Panc1 (cell line): ENCODE measurements around the gene UBASH3A. TPM values are rescaled to one million over a fixed set of nuclear protein-coding genes. Genes with fewer than 3 reads are reported as not detected.

ENCODE experiments used
- ATAC-seq: fragments of 200-7000 bp; cut with Tn5 transposase; 2 replicates; pipeline ENCODE4 v1.9.1; 2020; ENCODE audit warnings: mild to moderate bottlenecking, moderate library complexity
- BruUV-seq: library from RNA; stranded (reverse); fragments of 400-500 nt; replicated peaks from 2 replicates; lab custom pipeline; 2021; lab: Mats Ljungman, UMichigan
- CTCF ChIA-PET: fragments of 300-600 bp; sonication (Branson Sonifier 250); formaldehyde crosslinking; loops from one replicate; lab custom pipeline; 2022; ENCODE audit warnings: antibody characterized with exemption; lab: Charles Lee
- POLR2A ChIA-PET: fragments of 300-600 bp; sonication (Branson Sonifier 250); formaldehyde crosslinking; loops from one replicate; lab custom pipeline; 2022; ENCODE audit warnings: antibody characterized with exemption; lab: Charles Lee
- DNase-seq: peaks from one replicate; pipeline ENCODE4 v3.0.0-alpha.2; 2010; ENCODE audit warnings: low read depth, low spot score
- H3K27ac ChIP-seq: 2 replicates; pipeline ENCODE4 v1.5.1; 2011; ENCODE audit warnings: mild to moderate bottlenecking, low read length, inconsistent platforms
- H3K27me3 ChIP-seq: fragments of 200-500 bp; sonication (Bioruptor generic); 2 replicates; pipeline ENCODE4 v1.6.0; 2014; ENCODE audit warnings: low read length, inconsistent platforms; ENCODE audit not compliant: control insufficient read depth, insufficient read depth
- H3K36me3 ChIP-seq: fragments of 200-500 bp; sonication (Bioruptor generic); 2 replicates; pipeline ENCODE4 v1.5.1; 2014; ENCODE audit warnings: inconsistent platforms, mild to moderate bottlenecking, low read length, moderate library complexity; ENCODE audit not compliant: control insufficient read depth, insufficient read depth
- H3K4me1 ChIP-seq: 2 replicates; pipeline ENCODE4 v1.5.1; 2011; ENCODE audit warnings: inconsistent platforms, mild to moderate bottlenecking, low read length, moderate library complexity; ENCODE audit not compliant: control insufficient read depth, insufficient read depth
- H3K4me3 ChIP-seq, 2 experiments: 2 replicates each; pipeline ENCODE4 v1.5.1; 2011 to 2012; ENCODE audit warnings: low read depth in 2 of 2, low read length in 2 of 2, mild to moderate bottlenecking in 2 of 2, inconsistent platforms in 1 of 2, moderate library complexity in 1 of 2
- H3K9me3 ChIP-seq: fragments of 200-500 bp; sonication (Bioruptor generic); 2 replicates; pipeline ENCODE4 v1.5.1; 2014; ENCODE audit warnings: low read depth, mild to moderate bottlenecking, inconsistent platforms, low read length, moderate library complexity; ENCODE audit not compliant: control insufficient read depth, insufficient read depth
- CTCF ChIP-seq: fragments of 450-650 bp; IDR thresholded peaks from 2 replicates; pipeline ENCODE4 v1.5.1; 2017; ENCODE audit warnings: mild to moderate bottlenecking
- POLR2AphosphoS5 ChIP-seq: IDR thresholded peaks from 2 replicates; pipeline ENCODE4 v1.6.1; 2012; ENCODE audit warnings: mild to moderate bottlenecking, low read depth, low read length, moderate library complexity
- SIN3A ChIP-seq: IDR thresholded peaks from 2 replicates; pipeline ENCODE4 v1.6.1; 2012; ENCODE audit warnings: low read depth, mild to moderate bottlenecking, low read length, moderate library complexity, borderline replicate concordance; ENCODE audit not compliant: insufficient read depth
- TCF7L2 ChIP-seq: IDR thresholded peaks from 2 replicates; pipeline ENCODE4 v1.6.1; 2011; ENCODE audit warnings: mild to moderate bottlenecking, low read depth, low read length, inconsistent platforms
- in situ Hi-C: cut with HindIII; loops from 2 replicates; pipeline ENCODE4 v1.10.0; 2016; ENCODE audit warnings: low sequenced_read_pairs, low pct_unique_long_range_greater_than_20kb
- intact Hi-C: fragments of 100-400 bp; cut with micrococcal nuclease; formaldehyde crosslinking; loops from one replicate; pipeline ENCODE4 v1.10.0; 2022; ENCODE audit not compliant: unreplicated experiment
- total RNA-seq: library from RNA; stranded (reverse); gene quantifications from one replicate; pipeline ENCODE4 v1.2.1, GENCODE V29; 2021; ENCODE audit not compliant: unreplicated experiment
- TF ChIP-seq, protein P1 (sequence below), 2 experiments: IDR thresholded peaks; 2 replicates each; pipeline ENCODE4 v1.6.1; 2011 to 2012; ENCODE audit warnings: low read depth in 2 of 2, control low read depth in 1 of 2, low read length in 1 of 2, mild to moderate bottlenecking in 1 of 2, moderate library complexity in 1 of 2; ENCODE audit not compliant: insufficient read depth in 1 of 2

The UBASH3A gene
- total RNA-seq, 1 experiment from 2014 or later: 0.33 TPM

DNA sequence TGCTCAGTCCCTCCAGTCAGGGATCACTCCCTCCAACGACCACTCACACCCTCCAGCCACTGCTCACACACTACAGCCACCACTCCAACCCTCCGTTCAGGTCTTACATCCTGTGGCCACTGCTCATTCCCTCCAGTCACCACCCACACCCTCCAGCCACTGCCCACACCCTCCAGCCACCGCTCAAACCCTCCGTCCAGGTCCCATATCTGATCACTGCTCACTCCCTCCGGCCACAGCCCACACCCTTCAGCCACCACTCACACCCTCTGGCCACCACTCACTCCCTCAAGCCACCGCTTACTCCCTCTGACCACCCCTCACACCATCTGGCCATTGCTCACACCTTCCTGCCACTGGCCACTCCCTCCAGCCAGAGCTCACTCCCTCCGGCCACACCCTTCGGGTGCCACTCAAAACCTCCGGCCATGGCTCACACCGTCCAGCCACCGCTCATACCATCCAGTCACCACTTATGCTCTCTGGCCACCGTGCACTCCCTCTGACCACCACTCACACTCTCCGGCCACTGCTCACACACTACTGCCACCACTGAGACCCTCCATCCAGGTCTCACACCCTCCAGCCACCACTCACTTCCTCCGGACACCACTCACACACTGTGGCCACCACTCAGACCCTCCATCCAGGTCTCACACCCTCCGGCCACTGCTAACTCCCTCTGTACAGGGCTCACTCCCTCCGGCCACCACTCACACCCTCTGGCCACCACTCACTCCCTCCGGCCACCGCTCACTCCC is 32.6 kb upstream of the UBASH3A start:
- CTCF ChIA-PET: no interaction called here
- H3K4me3 ChIP-seq: no peak overlapping the region

DNA sequence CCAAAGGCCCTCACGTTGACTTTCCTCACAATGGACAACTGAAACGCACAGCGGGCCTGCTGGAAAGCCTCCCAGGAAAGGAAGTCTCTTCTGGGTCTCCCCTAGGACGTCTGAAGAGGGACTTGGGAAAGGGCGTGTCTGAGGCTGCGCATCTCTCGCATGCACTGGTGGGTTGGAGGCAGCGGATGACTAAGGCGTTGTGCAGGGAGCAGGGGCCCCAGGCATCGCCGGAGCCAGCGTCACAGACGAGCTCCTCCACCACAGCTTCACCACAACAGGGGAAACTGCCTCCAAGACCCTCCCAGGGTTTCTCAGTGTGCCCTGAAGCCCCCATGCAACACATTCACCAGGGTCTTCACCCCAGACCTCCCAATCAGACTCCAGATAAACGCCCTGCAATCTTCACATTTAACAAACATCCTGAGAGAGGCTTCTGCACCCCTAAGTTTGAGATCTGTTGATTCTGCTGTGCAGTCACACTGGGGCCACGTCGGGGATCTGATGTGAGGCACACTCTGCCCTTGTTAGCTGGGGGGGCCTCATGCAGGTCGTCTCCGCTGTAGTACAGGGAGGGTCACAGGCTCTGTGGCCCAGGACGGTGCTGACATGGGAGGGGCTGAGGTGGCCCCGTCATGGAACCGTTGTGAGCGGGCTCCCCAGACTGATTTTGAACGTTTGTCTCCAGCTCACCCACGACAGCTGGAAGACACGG is 30.4 kb upstream of the UBASH3A start:
- Histone ChIP-seq H3K9me3 (no peaks in the 10 kb centered on the region), H3K27ac (no peak overlapping the region), H3K4me3 (no peak overlapping the region), H3K27me3 (no peaks in the 10 kb centered on the region), H3K36me3 (no peaks in the 10 kb centered on the region), H3K4me1 (no peaks in the 10 kb centered on the region)
- no TSS peak for BruUV-seq
- ChIA-PET CTCF (interaction anchor here (1.3 kb wide), 1 partner anchor 36 kb away, joined by 4 read pairs; no protein-coding TSS in a partner anchor), POLR2A (no interaction called here)
- no peak for DNase-seq
- in situ Hi-C loops (no loop called here), intact Hi-C loops (no loop called here)
- TF ChIP-seq CTCF: no peak
- no peak for TF ChIP-seq SIN3A
- no peak for TF ChIP-seq TCF7L2
- TF ChIP-seq, protein P1, sequence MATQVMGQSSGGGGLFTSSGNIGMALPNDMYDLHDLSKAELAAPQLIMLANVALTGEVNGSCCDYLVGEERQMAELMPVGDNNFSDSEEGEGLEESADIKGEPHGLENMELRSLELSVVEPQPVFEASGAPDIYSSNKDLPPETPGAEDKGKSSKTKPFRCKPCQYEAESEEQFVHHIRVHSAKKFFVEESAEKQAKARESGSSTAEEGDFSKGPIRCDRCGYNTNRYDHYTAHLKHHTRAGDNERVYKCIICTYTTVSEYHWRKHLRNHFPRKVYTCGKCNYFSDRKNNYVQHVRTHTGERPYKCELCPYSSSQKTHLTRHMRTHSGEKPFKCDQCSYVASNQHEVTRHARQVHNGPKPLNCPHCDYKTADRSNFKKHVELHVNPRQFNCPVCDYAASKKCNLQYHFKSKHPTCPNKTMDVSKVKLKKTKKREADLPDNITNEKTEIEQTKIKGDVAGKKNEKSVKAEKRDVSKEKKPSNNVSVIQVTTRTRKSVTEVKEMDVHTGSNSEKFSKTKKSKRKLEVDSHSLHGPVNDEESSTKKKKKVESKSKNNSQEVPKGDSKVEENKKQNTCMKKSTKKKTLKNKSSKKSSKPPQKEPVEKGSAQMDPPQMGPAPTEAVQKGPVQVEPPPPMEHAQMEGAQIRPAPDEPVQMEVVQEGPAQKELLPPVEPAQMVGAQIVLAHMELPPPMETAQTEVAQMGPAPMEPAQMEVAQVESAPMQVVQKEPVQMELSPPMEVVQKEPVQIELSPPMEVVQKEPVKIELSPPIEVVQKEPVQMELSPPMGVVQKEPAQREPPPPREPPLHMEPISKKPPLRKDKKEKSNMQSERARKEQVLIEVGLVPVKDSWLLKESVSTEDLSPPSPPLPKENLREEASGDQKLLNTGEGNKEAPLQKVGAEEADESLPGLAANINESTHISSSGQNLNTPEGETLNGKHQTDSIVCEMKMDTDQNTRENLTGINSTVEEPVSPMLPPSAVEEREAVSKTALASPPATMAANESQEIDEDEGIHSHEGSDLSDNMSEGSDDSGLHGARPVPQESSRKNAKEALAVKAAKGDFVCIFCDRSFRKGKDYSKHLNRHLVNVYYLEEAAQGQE (IDR thresholded peaks at IDR 0.05; ENCODE audit: insufficient read depth in 1 of 2, low read depth in 2 of 2, low read length in 1 of 2): no peak
- TF ChIP-seq POLR2AphosphoS5: no peak
- ATAC-seq: no peak

More for the DNA sequence above, 32.6 kb upstream of the UBASH3A start:
- TF ChIP-seq POLR2AphosphoS5: no peak
- TF ChIP-seq, protein P1 (IDR thresholded peaks at IDR 0.05; ENCODE audit: insufficient read depth in 1 of 2, low read depth in 2 of 2, low read length in 1 of 2): no peak
- no peak for TF ChIP-seq SIN3A
- TF ChIP-seq CTCF: no peak
- no peak for TF ChIP-seq TCF7L2
- Histone ChIP-seq H3K27ac (no peak overlapping the region), H3K36me3 (no peaks in the 10 kb centered on the region), H3K27me3 (no peaks in the 10 kb centered on the region), H3K9me3 (no peaks in the 10 kb centered on the region), H3K4me1 (no peaks in the 10 kb centered on the region; the same call in 1 of the 2 replicates)
- intact Hi-C loops (no loop called here), in situ Hi-C loops (no loop called here)
- POLR2A ChIA-PET: no interaction called here
- no TSS peak for BruUV-seq
- ATAC-seq (no peak), DNase-seq (no peak)
